ENCODE data around the gene CDH23.

CDH23 gene

DNA sequence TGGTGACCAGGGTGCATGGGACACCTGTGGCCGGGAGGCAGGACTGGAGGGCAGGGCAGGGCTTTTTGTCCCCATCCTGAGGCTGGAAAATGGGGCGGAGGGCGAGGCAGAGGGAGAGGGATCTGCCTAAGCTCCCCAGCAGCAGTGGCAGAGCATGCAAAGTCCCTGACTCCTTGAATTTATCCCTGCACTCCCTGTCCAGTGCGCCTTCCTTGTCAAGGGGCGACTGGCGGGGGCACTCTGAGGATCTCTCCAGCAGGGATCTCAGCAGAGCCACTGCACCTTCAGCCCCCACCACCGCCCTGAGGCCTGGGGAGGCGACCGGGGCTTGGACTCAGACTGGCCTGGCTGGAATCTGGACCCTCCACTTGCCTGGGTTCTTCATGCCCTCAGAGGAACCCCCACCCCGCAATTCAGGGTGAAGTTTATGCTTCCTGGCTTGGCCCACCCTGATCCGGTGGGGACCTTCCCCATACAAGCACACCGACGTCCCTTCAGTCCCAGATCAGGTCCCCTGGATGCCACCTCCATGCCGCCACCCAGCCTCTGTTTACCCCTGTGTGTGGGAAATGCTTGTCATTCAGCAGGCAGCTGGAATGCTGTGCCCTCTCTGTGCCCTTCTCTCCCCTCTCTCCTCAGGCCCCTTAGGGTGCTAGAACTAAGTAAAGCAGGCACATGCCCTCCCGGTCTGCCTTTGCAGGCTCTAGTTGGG is 46.3 kb downstream of the CDH23 start:
- TF ChIP-seq GLIS3 (CRISPR knock-in tag; IDR thresholded peaks at IDR 0.05) (no peak), TOX (CRISPR knock-in tag; IDR thresholded peaks at IDR 0.05; ENCODE audit: borderline replicate concordance) (no peak), BACH2 (CRISPR knock-in tag; IDR thresholded peaks at IDR 0.05; ENCODE audit: borderline replicate concordance) (no peak), SNAI2 (CRISPR knock-in tag; IDR thresholded peaks at IDR 0.05) (no peak), ZNF565 (CRISPR knock-in tag; conservative IDR thresholded peaks at IDR 0.05; ENCODE audit: low read depth) (no peak), ISL1 (CRISPR knock-in tag; IDR thresholded peaks at IDR 0.05) (no peak), PPARA (CRISPR knock-in tag; IDR thresholded peaks at IDR 0.05; ENCODE audit: borderline replicate concordance) (no peak), ZNF70 (CRISPR knock-in tag; IDR thresholded peaks at IDR 0.05) (no peak), ARNTL (CRISPR knock-in tag; IDR thresholded peaks at IDR 0.05; ENCODE audit: borderline replicate concordance, low read depth) (no peak), ZFP30 (CRISPR knock-in tag; IDR thresholded peaks at IDR 0.05) (no peak)
- TF ChIP-seq, protein P1, sequence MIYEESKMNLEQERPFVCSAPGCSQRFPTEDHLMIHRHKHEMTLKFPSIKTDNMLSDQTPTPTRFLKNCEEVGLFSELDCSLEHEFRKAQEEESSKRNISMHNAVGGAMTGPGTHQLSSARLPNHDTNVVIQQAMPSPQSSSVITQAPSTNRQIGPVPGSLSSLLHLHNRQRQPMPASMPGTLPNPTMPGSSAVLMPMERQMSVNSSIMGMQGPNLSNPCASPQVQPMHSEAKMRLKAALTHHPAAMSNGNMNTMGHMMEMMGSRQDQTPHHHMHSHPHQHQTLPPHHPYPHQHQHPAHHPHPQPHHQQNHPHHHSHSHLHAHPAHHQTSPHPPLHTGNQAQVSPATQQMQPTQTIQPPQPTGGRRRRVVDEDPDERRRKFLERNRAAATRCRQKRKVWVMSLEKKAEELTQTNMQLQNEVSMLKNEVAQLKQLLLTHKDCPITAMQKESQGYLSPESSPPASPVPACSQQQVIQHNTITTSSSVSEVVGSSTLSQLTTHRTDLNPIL (CRISPR knock-in tag; IDR thresholded peaks at IDR 0.05; ENCODE audit: low read depth) = no peak
- TF ChIP-seq, protein P2, sequence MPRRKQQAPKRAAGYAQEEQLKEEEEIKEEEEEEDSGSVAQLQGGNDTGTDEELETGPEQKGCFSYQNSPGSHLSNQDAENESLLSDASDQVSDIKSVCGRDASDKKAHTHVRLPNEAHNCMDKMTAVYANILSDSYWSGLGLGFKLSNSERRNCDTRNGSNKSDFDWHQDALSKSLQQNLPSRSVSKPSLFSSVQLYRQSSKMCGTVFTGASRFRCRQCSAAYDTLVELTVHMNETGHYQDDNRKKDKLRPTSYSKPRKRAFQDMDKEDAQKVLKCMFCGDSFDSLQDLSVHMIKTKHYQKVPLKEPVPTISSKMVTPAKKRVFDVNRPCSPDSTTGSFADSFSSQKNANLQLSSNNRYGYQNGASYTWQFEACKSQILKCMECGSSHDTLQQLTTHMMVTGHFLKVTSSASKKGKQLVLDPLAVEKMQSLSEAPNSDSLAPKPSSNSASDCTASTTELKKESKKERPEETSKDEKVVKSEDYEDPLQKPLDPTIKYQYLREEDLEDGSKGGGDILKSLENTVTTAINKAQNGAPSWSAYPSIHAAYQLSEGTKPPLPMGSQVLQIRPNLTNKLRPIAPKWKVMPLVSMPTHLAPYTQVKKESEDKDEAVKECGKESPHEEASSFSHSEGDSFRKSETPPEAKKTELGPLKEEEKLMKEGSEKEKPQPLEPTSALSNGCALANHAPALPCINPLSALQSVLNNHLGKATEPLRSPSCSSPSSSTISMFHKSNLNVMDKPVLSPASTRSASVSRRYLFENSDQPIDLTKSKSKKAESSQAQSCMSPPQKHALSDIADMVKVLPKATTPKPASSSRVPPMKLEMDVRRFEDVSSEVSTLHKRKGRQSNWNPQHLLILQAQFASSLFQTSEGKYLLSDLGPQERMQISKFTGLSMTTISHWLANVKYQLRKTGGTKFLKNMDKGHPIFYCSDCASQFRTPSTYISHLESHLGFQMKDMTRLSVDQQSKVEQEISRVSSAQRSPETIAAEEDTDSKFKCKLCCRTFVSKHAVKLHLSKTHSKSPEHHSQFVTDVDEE (CRISPR knock-in tag; IDR thresholded peaks at IDR 0.05) = no peak
- TF ChIP-seq, protein P3, sequence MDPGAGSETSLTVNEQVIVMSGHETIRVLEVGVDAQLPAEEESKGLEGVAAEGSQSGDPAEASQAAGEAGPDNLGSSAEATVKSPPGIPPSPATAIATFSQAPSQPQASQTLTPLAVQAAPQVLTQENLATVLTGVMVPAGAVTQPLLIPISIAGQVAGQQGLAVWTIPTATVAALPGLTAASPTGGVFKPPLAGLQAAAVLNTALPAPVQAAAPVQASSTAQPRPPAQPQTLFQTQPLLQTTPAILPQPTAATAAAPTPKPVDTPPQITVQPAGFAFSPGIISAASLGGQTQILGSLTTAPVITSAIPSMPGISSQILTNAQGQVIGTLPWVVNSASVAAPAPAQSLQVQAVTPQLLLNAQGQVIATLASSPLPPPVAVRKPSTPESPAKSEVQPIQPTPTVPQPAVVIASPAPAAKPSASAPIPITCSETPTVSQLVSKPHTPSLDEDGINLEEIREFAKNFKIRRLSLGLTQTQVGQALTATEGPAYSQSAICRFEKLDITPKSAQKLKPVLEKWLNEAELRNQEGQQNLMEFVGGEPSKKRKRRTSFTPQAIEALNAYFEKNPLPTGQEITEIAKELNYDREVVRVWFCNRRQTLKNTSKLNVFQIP (CRISPR knock-in tag; IDR thresholded peaks at IDR 0.05; ENCODE audit: borderline replicate concordance, low read depth) = no peak
- ATAC-seq = no peak

DNA sequence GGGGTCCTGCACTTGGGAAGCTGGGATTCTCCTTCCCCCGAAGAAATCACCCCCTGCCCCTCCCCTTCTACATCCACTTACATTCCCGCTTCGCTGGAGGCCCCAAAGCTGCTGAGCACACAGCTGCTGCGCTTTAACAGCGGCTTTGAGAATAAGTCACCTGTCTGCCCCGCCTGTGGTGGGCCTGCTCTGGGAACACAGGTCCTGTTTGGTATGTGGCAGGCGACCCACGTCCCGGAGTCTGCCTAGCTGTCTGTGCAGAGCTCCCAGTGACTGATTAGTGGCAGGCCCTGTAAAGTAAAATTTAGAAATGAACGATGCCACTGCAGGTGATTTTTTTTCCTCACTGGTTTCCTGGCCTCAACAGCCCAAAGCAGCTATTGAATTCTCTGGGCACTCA is 47.0 kb downstream of the CDH23 start:
- no peak for ATAC-seq

More for the DNA sequence above, 47.0 kb downstream of the CDH23 start:
- TF ChIP-seq ZNF565 (CRISPR knock-in tag; conservative IDR thresholded peaks at IDR 0.05; ENCODE audit: low read depth) = no peak
- TF ChIP-seq, protein P4, sequence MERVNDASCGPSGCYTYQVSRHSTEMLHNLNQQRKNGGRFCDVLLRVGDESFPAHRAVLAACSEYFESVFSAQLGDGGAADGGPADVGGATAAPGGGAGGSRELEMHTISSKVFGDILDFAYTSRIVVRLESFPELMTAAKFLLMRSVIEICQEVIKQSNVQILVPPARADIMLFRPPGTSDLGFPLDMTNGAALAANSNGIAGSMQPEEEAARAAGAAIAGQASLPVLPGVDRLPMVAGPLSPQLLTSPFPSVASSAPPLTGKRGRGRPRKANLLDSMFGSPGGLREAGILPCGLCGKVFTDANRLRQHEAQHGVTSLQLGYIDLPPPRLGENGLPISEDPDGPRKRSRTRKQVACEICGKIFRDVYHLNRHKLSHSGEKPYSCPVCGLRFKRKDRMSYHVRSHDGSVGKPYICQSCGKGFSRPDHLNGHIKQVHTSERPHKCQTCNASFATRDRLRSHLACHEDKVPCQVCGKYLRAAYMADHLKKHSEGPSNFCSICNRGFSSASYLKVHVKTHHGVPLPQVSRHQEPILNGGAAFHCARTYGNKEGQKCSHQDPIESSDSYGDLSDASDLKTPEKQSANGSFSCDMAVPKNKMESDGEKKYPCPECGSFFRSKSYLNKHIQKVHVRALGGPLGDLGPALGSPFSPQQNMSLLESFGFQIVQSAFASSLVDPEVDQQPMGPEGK (CRISPR knock-in tag; IDR thresholded peaks at IDR 0.05; ENCODE audit: borderline replicate concordance) = no peak
- TF ChIP-seq SNAI2 (CRISPR knock-in tag; IDR thresholded peaks at IDR 0.05) = no peak
- TF ChIP-seq RARB (CRISPR knock-in tag; IDR thresholded peaks at IDR 0.05) = no peak
- no peak for TF ChIP-seq PPARA (CRISPR knock-in tag; IDR thresholded peaks at IDR 0.05; ENCODE audit: borderline replicate concordance)
- TF ChIP-seq, protein P1 (CRISPR knock-in tag; IDR thresholded peaks at IDR 0.05; ENCODE audit: low read depth) = no peak
- TF ChIP-seq CSDC2 (CRISPR knock-in tag; IDR thresholded peaks at IDR 0.05) = no peak
- TF ChIP-seq BACH2 (CRISPR knock-in tag; IDR thresholded peaks at IDR 0.05; ENCODE audit: borderline replicate concordance) = no peak
- TF ChIP-seq ZNF70 (CRISPR knock-in tag; IDR thresholded peaks at IDR 0.05) = no peak
- TF ChIP-seq ZC3H10 (CRISPR knock-in tag; IDR thresholded peaks at IDR 0.05) = no peak
- TF ChIP-seq, protein P3 (CRISPR knock-in tag; IDR thresholded peaks at IDR 0.05; ENCODE audit: borderline replicate concordance, low read depth) = no peak
- no peak for TF ChIP-seq ISL1 (CRISPR knock-in tag; IDR thresholded peaks at IDR 0.05)
- no peak for TF ChIP-seq ESRRG (CRISPR knock-in tag; IDR thresholded peaks at IDR 0.05)
- TF ChIP-seq ARNTL (CRISPR knock-in tag; IDR thresholded peaks at IDR 0.05; ENCODE audit: borderline replicate concordance, low read depth) = no peak
- no peak for TF ChIP-seq OSR1 (CRISPR knock-in tag; IDR thresholded peaks at IDR 0.05)
- no peak for TF ChIP-seq TOX (CRISPR knock-in tag; IDR thresholded peaks at IDR 0.05; ENCODE audit: borderline replicate concordance)
- no peak for TF ChIP-seq GLIS3 (CRISPR knock-in tag; IDR thresholded peaks at IDR 0.05)
- no peak for TF ChIP-seq ZFP30 (CRISPR knock-in tag; IDR thresholded peaks at IDR 0.05)
